GM12878 (cell line): ENCODE measurements around the gene REV3L.

Experiments used
- E4F1 ChIP-seq: fragments of 450-650 bp; IDR thresholded peaks from 2 replicates; pipeline ENCODE4 v1.6.1; 2018; ENCODE audit warnings: borderline replicate concordance, mild to moderate bottlenecking; ENCODE audit not compliant: partially characterized antibody
- FOXK2 ChIP-seq: fragments of 450-650 bp; IDR thresholded peaks from 2 replicates; pipeline ENCODE4 v1.6.1; 2017; ENCODE audit warnings: mild to moderate bottlenecking, moderate library complexity
- FOXM1 ChIP-seq: IDR thresholded peaks from 2 replicates; pipeline ENCODE4 v1.6.1; 2012; ENCODE audit warnings: low read depth, mild to moderate bottlenecking, inconsistent platforms, low read length, moderate library complexity
- JUND ChIP-seq: IDR thresholded peaks from 2 replicates; pipeline ENCODE4 v1.6.1; 2012; ENCODE audit warnings: low read depth, mild to moderate bottlenecking, low read length, improper control_type of control experiment, moderate library complexity
- NRF1 ChIP-seq: conservative IDR thresholded peaks from 2 replicates; pipeline ENCODE4 v1.6.1; 2011; ENCODE audit warnings: mild to moderate bottlenecking, low read depth, low read length, improper control_type of control experiment
- SIN3A ChIP-seq: IDR thresholded peaks from 2 replicates; pipeline ENCODE4 v1.6.1; 2012; ENCODE audit warnings: low read depth, low read length, improper control_type of control experiment
- SREBF2 ChIP-seq: IDR thresholded peaks from 2 replicates; pipeline ENCODE4 v1.6.1; 2012; ENCODE audit warnings: mild to moderate bottlenecking, low read length

DNA sequence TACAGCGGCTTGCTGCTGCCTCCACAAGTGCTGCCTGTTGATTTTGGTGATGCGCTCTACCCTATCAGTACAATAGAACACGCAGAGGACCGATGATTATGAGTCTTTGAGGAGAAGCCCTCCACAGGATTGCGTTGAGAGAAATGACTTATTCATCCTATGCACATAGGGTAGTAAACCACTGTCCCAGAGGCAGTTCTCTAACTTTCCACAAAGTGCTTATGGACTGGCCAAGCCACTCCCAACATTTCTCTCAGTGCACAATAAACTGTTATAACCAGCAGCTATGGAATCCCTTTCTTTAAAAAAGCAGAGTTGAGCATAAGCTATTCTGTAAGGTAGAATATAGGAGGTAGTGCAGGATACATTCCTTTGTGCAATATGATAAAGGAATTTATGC is 48.2 kb upstream of the REV3L start:
- TF ChIP-seq JUND = no peak
- TF ChIP-seq E4F1 = no peak
- no peak for TF ChIP-seq FOXK2
- TF ChIP-seq SIN3A = no peak
- TF ChIP-seq FOXM1 = no peak
- no peak for TF ChIP-seq NRF1
- TF ChIP-seq SREBF2 = no peak
